Choroid plexus epithelial cell (primary cell): Measurements from ENCODE around the gene ZNF358.

ENCODE experiments used
- DNase-seq: peaks from one replicate; pipeline ENCODE4 v3.0.0-alpha.2; 2010; ENCODE audit warnings: low read depth
- H3K4me3 ChIP-seq: 2 replicates; pipeline ENCODE4 v1.5.1; 2011; ENCODE audit warnings: low read depth, mild to moderate bottlenecking, control low read depth, low read length, moderate library complexity
- CTCF ChIP-seq: conservative IDR thresholded peaks from 2 replicates; pipeline ENCODE4 v1.5.1; 2011; ENCODE audit warnings: low read depth, mild to moderate bottlenecking, control low read depth, inconsistent platforms, low read length, moderate library complexity

Gene ZNF358

DNA sequence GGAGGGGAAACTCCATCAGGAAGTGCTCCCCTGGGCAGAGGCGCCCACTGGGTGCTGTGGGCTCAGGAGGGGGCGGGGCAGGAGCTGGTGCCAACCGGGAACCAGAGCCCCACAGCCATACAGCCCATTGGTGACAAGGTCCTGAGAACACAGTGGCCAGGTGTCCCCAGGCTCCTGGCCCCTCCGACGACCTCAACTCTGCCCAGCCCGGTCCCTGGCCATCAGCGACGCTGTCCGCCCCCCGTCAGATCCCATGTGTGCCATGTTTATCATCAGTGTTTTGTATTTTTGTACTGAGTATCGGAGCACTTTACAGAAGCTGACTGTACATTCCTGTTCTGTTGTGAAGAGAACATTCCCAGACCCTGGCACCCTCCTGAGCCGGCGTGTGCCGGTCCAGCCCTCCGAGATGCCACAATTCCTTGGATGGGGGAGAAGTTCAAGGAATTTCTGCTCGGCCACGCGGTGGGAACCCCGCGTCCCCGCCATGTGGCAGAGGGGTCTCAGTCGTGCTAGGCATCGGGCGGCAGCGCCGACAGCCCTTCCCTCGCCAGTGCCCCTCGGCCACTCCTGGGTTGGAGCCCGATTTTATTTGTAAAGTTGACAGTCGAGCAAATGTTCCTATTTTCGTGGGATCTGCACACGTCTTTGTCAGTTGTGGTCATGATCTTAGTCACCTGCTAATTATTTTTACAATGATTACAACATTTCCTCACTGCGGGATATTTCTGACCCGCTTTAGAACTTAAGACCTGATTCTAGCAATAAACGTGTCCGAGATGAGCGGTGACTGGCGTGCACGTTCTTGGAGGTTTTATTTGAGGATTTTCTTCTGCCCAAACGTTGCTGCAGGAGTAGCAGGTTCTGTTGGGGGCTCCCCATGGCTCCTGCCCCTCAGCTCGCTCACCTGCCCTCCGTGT is 43.9 kb upstream of the ZNF358 start:
- no peak overlapping the region for H3K4me3 ChIP-seq
- peak; percentile 66 for DNase-seq
- TF ChIP-seq CTCF: no peak

DNA sequence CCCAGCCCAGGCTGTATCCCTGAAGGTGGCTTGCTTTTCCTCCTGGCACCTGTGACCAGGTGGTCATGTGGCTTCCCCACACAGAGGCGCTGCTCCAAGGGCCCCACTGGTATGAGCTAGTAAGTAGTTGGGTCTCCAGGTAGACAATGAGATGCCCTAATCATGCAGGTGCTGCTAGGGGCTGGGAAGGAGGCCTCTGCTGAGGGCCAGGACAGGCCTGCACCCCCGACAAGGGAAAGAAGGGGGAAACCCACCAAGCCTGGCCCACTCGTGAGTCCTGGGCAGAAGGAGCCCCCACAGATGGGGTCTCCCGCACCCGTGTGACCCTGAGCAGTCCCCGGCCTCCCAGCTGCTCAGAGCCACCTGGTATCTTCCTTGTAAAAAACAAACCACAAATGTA is 40.2 kb upstream of the ZNF358 start:
- no peak for DNase-seq
- no peak overlapping the region for H3K4me3 ChIP-seq
- no peak for TF ChIP-seq CTCF

GRCh38 chr19:7476241-7476640 is 39.7 kb upstream of the ZNF358 start:
- no peak for DNase-seq
- TF ChIP-seq CTCF: no peak
- no peak overlapping the region for H3K4me3 ChIP-seq

GRCh38 chr19:7476777-7477494 is 39.0 kb upstream of the ZNF358 start:
- TF ChIP-seq CTCF: no peak
- H3K4me3 ChIP-seq: no peak overlapping the region
- no peak for DNase-seq

DNA sequence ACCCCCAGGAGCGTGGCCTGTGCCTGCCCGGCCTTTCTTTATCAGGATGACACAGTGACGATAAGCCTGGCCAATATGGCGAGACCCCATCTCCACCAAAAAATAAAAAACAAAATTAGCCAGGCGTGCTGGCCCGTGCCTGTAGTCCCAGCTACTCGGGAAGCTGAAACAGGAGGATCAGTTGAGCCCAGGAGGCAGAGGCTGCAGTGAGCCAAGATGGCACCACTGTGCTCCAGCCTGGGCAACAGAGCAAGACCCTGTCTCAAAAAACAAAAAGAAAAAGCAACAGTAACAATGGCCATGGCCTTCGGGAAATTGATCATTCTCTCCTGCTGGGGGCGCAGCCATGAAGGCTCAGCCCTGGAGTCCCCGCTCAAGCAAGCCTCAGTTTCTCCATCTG is 38.1 kb upstream of the ZNF358 start:
- H3K4me3 ChIP-seq: no peak overlapping the region
- peak; percentile 10 for TF ChIP-seq CTCF
- DNase-seq: no peak

DNA sequence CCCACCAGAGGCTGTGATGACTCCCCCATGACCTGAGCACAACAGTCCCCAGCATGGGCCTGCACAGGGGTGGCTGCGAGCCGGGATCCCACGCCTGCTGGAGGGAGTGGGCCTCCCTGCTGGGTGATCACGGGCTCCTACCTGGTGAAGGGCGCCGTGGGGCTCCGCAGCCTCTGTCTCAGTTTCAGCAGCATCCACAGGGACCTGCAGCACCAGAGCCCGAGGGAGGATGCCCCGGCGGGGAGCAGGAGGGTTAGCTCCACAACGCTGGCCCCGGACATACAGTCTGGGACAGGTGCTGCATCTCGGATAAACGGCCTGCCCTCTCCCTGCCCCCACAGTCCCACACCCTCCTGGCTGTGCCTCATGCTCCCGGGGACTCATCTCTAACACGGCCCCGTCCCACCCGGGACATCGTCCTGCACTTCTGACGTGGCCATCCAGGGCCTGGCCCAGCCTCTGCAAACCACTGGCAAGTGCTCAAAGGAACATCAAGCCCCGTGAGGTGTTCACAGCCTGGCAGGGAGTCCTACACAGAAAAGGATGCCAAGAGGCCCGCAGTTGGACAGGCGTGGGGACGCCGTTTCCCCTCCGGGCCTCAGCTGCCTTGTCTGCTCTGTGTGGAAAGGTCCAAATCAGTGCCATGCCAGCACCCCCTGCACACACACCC is 37.6 kb upstream of the ZNF358 start:
- TF ChIP-seq CTCF: no peak
- no peak overlapping the region for H3K4me3 ChIP-seq
- no peak for DNase-seq
